ENCODE measurements around the gene FOXD4L1. TPM values are rescaled to one million over a fixed set of nuclear protein-coding genes. Genes with fewer than 3 reads are reported as not detected.
"Not testable (repeated sequence)": the region's sequence is repeated elsewhere in the genome, so short reads cannot be mapped to it uniquely, and the experiment has no call there.

The FOXD4L1 gene
- total RNA-seq, 1 donor from 2014 or later, result 0.44 TPM

DNA sequence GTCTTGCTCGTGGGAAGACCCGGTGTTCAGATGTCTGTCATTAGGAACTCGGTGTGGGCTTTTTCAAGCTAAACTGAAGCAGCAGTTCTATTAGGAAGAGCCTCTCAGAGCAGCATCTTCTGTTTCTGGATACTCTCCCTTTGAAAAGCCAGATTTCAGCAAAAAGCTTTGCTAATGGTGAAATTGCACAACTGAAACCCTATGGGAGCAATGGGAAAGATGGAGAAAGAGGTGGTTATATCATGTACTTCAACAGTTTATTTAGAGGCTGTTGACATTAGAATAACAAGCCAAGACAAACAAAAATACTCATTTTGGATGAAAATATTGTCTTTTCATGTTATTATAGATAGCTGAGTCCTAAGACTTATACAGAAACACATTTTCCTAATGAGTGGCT lies 30.4 kb downstream of the FOXD4L1 start:
- H3K4me3 Mint-ChIP-seq (ENCODE audit: unreplicated experiment); H3K27ac Mint-ChIP-seq (ENCODE audit: unreplicated experiment); H3K27me3 Mint-ChIP-seq (ENCODE audit: unreplicated experiment); H3K9me3 Mint-ChIP-seq (ENCODE audit: unreplicated experiment); H3K36me3 Mint-ChIP-seq (ENCODE audit: unreplicated experiment); DNase-seq; H3K4me1 Mint-ChIP-seq (ENCODE audit: low read depth, unreplicated experiment): not testable (repeated sequence)

DNA sequence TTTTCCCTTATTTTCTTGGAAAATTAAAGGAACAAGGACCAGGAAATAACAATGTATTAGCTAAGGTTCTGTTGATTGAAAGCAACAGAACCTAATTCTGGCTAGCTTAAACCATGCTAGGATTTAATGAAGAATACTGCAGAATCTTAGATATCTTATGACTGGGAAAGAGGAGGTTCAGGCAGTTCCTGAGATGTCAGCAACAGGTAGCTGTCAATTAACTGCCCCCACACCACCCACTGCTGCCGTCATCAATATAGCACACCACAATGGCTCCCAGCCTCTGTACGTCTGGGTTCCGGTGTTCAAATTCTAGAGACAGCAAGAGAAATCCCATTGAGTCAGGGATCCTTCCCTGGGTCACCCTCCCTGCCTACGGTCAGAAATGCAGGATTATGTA lies 34.5 kb downstream of the FOXD4L1 start:
- not testable (repeated sequence) for H3K4me3 Mint-ChIP-seq (ENCODE audit: unreplicated experiment); H3K27ac Mint-ChIP-seq (ENCODE audit: unreplicated experiment); H3K9me3 Mint-ChIP-seq (ENCODE audit: unreplicated experiment); H3K27me3 Mint-ChIP-seq (ENCODE audit: unreplicated experiment); H3K4me1 Mint-ChIP-seq (ENCODE audit: low read depth, unreplicated experiment); H3K36me3 Mint-ChIP-seq (ENCODE audit: unreplicated experiment); DNase-seq

GRCh38 chr2:113536573-113536972 lies 38.1 kb downstream of the FOXD4L1 start:
- not testable (repeated sequence) for H3K9me3 Mint-ChIP-seq (ENCODE audit: unreplicated experiment); H3K27me3 Mint-ChIP-seq (ENCODE audit: unreplicated experiment); H3K36me3 Mint-ChIP-seq (ENCODE audit: unreplicated experiment); H3K27ac Mint-ChIP-seq (ENCODE audit: unreplicated experiment); H3K4me3 Mint-ChIP-seq (ENCODE audit: unreplicated experiment); DNase-seq; H3K4me1 Mint-ChIP-seq (ENCODE audit: low read depth, unreplicated experiment)

GRCh38 chr2:113540834-113541203 lies 42.4 kb downstream of the FOXD4L1 start:
- not testable (repeated sequence) for H3K9me3 Mint-ChIP-seq (ENCODE audit: unreplicated experiment); H3K36me3 Mint-ChIP-seq (ENCODE audit: unreplicated experiment); H3K27me3 Mint-ChIP-seq (ENCODE audit: unreplicated experiment); DNase-seq; H3K4me1 Mint-ChIP-seq (ENCODE audit: low read depth, unreplicated experiment); H3K27ac Mint-ChIP-seq (ENCODE audit: unreplicated experiment)
- peak overlapping the region; percentile 83 for H3K4me3 Mint-ChIP-seq (ENCODE audit: unreplicated experiment)

DNA sequence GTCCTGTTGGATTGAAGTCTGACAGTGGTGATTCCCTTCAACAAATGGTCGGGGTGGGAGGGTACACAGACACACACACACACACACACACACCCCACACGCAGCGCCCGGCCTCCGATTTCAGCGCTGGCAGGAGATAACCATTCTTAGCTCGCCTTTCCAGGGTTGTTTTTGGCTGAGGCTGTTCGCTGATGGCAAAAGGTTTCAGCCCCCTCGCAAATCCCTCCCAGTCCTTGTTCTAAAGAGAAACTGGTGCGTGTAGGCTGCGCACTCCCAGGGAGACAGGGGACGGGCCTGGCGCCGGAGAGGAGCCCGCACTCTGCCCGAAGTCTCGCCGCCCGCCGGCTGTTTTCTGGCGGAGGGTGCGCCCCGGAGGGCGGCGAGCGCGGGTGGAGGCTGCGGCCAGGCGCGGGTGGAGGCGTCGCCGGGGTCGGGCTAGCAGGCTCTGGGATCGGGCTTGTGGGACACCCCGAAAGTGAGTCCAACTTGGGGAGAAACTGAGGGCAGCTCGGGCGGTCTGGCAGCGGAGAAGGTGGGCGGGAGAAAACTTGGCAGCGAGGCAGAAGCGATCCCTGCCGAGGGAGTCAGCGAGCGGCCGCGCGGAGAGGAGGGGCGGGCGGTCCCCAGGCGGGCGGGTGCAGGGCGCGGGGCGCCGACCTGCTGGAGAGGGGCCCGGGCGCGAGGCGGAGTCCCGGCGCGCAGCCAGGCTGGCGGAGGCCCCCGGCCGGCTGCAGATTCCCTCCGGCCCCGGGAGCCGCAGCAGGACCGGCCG lies 42.9 kb downstream of the FOXD4L1 start:
- H3K27ac Mint-ChIP-seq (ENCODE audit: unreplicated experiment); H3K9me3 Mint-ChIP-seq (ENCODE audit: unreplicated experiment); H3K27me3 Mint-ChIP-seq (ENCODE audit: unreplicated experiment); H3K36me3 Mint-ChIP-seq (ENCODE audit: unreplicated experiment); H3K4me1 Mint-ChIP-seq (ENCODE audit: low read depth, unreplicated experiment): not testable (repeated sequence)
- DNase-seq, result peak; percentile 36
- H3K4me3 Mint-ChIP-seq (ENCODE audit: unreplicated experiment), result peak overlapping the region; percentile 83

- H3K36me3 Mint-ChIP-seq (ENCODE audit: unreplicated experiment); H3K27ac Mint-ChIP-seq (ENCODE audit: unreplicated experiment); H3K4me1 Mint-ChIP-seq (ENCODE audit: low read depth, unreplicated experiment); H3K27me3 Mint-ChIP-seq (ENCODE audit: unreplicated experiment); H3K9me3 Mint-ChIP-seq (ENCODE audit: unreplicated experiment): not testable (repeated sequence)
- H3K4me3 Mint-ChIP-seq (ENCODE audit: unreplicated experiment), result peak overlapping the region; percentile 85
- peak; percentile 21 for DNase-seq
These were observed 43.6 kb downstream of the FOXD4L1 start for GRCh38 chr2:113541976-113542485.

GRCh38 chr2:113542529-113542928 lies 44.1 kb downstream of the FOXD4L1 start:
- not testable (repeated sequence) for H3K4me1 Mint-ChIP-seq (ENCODE audit: low read depth, unreplicated experiment); H3K36me3 Mint-ChIP-seq (ENCODE audit: unreplicated experiment); H3K27me3 Mint-ChIP-seq (ENCODE audit: unreplicated experiment); H3K9me3 Mint-ChIP-seq (ENCODE audit: unreplicated experiment); H3K27ac Mint-ChIP-seq (ENCODE audit: unreplicated experiment); DNase-seq
- peak overlapping the region; percentile 85 for H3K4me3 Mint-ChIP-seq (ENCODE audit: unreplicated experiment)

Other genes starting within 250 kb of the FOXD4L1 start
- gene PAX8, start 219.7 kb upstream of the FOXD4L1 start, total RNA-seq (ENCODE audit: unreplicated experiment), result 1.4 TPM
- gene ZNG1B, start 61.0 kb upstream of the FOXD4L1 start, total RNA-seq (ENCODE audit: unreplicated experiment), result 29.1 TPM
- 17.0 TPM for gene RABL2A, start 128.6 kb downstream of the FOXD4L1 start, total RNA-seq (ENCODE audit: unreplicated experiment)

Data from glutamatergic neuron (in vitro differentiated cells).